Activated CD8-positive, alpha-beta memory T cell treated with anti-CD3 and anti-CD28 coated beads for 24 hours (primary cell): Measurements from ENCODE around the gene ZFAND3.

Source experiments
- DNase-seq: peaks from one replicate; pipeline ENCODE4 v3.0.0-alpha.2; 2020

Gene ZFAND3

DNA sequence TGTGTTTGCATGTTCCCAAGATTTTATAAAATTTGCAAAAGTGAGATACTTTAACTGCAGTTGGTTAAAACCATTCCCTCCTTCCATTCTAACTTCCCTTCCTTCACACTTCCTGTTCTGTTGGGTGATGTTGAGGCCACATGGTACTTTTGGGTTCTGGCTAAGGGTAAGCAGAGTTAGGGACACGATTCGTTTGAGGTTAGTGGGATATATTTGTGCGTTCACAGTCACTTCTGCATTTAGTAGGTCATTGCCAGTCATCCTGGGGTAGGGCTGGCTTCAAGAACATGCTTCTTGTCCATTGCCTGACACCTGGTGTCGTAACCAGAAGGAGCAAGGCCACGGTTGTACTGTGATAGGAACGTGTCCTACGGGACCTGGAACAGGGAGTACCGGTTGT, 340.1 kb downstream of the ZFAND3 start:
- no peak for DNase-seq

DNA sequence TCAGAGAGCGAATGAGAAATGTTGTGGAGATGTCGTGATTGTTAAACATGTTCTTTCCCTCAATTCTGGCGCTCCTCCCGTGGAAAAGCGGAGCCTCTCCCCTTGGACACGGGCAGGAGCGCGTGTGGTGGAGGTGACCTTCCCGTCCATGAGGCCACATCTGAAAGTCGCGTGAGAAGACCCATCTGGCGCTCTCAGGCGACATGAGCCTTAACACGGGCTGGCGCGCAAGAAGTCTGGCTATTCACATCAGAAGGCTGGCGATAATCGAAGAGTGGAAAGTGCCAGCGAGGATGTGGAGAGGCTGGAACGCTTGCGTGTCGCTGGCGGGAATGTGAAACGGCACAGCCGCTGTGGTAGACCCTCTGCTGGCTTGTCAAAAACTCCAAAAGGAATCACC, 341.3 kb downstream of the ZFAND3 start:
- no peak for DNase-seq

DNA sequence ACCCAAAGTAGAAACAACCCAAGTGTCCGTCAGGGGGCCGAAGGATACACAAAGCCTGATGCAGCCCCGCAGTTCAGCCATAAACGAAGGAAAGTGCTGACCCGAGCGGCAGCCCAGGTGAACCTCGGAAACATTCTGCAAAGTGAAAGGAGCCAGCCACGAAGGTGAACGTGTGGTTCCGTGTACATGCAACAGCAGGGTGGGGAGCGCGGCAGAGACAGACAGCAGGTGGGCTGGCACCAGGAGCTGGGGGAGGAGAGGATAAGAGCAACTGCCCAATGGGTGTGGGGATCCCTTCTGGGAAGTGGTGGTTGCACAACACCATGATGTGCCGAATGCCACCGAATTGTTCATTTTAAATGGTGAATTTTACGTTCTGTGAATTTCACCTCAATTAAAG, 341.8 kb downstream of the ZFAND3 start:
- no peak for DNase-seq

DNA sequence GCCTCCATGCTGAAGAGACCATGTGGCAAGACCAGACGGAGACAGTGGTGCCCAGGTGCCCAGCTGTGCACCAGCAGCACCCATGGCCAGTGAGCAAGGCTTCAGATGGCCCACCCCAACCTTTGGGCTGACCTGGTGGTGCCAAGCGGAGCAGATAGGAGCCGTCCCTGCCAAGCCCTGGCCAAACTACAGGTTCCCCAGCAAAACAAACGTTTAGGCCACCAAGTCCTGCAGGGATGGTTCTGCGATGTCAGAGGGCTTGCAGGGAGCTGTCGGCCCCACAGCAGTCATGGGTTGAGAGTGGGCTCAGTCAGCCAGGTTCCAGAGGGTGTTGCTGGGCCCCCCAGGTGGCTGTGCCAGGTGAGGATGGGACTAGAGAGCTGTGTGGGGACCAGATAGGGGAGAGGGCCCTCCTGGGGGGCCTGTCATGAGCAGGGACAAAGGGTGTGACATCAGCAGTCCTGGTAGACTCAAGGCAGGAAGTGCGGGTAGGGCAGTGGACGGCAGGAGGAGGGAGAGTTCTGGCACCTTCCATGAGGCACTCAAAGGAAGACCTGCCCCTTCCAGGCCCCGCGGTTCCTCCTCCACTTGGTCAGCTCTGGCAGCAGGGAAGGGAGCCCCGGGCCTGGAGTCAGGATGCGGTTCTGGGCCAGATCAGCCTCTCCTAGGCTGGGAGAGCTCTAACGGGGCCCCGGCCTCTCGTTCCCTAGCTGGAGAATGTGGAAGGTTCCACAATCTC, 342.4 kb downstream of the ZFAND3 start:
- no peak for DNase-seq

DNA sequence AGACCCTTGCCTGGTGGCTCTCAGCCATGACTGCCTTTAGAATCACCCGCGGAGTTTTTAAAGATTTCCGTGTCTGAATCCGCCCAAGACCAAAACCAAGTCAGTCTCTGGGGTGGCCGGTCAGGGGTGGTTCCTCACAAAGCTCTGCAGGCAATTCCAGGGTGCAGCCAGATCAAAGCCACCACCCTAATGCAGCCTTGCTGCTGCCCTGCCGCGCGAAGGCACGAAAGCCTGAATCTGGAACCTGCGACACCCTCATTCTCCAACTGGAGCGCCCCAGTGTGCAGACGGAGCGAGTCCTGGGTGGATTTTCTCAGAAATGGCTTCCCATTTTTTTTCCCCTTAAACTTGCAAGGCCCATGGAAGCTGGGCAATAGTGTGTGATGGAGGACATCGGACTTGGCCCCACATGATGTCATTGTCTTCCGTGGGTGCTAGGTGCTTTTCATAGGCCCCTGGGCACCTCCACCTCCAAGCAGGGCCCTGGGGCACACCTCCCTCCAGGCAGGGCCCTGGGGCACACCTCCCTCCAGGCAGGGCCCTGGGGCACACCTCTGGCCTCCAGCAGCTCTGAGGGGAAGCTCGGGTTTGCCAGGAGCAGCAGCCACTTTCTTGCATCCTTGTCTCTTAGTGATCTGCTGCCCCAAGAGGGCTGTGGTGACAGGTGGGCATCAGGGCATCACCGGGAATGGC, 343.1 kb downstream of the ZFAND3 start:
- no peak for DNase-seq

DNA sequence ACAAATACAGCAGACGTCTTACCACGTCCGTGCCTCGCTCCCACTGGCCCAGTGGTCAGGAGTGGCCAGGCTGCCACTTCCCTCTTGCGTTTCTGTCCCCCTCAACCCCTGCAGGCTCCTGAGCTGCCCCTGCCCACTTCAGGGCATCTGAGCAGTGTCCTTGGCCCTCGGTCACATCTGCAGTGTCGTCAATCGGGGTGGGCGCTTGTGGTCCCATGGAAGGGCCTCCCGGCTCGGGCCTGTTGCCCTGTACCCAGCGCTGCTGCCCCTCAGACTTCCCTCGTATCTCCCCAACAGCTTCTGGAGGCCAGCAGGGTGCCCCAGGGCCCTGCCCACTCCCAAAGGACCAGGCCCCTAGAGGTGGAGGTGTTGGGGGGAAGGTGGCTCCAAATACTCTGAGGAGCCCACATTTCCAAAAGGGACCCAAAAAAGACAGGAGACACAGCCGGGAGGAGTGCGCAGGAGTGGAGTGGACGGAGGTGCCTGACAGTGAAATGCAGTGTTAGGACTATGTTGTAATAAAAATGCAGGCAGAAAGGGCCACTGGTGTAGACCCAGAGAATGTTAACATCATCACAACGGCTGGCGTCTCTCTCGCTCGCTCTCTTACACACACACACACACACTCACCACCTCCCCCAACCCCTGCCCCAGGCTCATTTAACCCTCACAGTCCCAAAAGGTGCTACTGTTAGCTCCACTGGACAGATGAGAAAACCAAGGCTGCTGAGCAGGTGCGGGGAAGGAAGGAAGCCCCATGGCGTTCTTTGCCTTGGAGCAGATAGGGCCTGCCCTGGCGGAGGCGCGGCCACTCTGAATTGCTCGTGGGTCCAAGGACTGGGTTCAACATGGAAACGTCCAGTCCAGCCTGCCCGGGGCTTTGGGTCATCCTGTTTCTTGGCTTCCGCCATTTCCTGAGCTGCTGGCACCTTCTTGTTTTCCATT, 343.9 kb downstream of the ZFAND3 start:
- no peak for DNase-seq

DNA sequence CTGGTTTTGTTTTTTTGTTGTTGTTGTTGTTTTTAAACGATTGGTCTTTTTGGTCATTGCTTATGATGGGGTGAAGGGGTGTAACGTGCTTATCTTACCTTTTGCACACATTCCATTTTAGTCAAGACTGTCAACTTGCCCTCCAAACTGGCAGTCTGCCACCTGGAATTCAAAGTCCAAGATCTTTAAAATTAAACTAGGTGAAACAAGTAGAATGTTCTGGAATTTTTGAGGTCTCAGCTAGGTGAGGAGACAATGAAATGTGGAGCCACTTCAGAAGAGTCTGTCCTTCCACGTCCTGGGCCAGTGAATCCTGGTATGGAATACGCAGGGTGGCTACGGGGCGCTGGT, 344.6 kb downstream of the ZFAND3 start:
- no peak for DNase-seq

DNA sequence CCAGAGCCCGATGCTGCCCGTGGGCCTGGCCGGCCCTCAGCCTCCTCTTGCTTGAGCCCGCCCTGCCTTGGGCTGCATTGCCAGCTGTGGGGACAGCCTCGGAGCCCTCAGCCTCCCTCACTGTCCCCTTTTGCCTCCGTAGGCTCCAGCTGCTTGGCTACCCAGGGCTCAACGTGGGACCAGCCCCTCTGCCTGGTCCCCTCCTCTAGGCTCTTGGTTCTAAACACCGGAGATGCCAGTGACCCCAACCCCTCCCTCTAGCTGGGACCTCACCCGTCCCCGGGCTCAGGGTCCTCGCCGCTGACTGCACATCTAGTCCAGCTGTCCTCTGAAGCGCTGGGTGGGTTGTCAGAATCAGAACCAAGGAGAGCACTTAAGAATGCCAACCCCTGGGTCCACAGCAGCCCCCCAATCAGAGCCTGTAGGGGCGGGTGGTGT, 345.2 kb downstream of the ZFAND3 start:
- DNase-seq, result no peak

DNA sequence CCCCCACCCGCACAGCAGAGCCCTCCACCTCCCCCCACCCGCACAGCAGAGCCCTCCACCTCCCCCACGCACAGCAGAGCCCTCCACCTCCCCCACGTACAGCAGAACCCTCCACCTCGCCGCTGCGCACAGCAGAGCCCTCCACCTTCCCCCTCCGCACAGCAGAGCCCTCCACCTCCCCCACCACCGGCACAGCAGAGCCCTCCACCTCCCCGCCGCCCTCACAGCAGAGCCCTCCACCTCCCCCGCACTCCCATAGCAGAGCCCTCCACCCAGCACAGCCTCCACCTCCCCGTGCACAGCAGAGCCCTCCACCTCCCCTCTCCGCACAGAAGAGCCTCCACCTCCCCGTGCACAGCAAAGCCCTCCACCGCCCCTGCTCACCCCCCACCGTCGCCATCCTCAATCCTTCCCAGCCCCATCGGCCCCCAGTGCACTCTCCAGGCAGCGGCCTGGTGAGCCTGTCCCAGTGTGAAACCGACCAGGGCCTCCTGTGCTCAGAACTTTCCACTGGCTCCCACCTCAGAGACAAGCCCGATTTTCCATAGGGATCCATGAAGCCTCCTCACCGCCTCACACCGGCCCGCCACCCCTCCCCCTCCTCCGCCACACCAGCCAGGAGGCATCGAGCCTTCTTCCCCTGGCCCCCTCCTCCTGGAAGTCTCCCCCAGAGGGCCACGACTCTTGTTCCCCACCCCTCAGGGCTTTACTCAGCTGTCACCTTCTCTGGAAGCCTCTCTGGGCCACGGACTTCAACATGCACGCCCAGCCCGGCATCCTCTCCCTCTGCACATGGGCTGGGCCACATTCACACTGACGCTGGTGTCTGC, 347.1 kb downstream of the ZFAND3 start:
- no peak for DNase-seq

DNA sequence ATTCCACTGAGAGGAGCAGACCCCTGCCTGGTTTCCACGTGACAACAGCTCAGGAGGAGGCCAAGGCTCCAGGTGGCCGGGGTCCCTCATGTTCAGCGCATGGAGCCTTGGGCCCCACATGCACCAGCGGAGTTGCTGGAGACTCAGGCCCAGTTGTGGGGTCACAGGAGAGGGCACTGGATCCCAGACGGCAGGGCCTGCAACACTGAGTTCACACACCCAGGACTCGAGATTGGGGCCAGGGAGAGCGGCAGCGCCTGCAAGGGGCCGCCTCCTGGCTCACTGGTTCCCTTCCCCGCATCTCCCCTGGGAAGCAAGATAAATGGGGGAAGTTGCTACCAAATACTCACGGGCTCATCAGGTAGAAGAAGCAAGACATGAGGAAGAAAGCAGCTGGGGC, 348.1 kb downstream of the ZFAND3 start:
- DNase-seq, result no peak

DNA sequence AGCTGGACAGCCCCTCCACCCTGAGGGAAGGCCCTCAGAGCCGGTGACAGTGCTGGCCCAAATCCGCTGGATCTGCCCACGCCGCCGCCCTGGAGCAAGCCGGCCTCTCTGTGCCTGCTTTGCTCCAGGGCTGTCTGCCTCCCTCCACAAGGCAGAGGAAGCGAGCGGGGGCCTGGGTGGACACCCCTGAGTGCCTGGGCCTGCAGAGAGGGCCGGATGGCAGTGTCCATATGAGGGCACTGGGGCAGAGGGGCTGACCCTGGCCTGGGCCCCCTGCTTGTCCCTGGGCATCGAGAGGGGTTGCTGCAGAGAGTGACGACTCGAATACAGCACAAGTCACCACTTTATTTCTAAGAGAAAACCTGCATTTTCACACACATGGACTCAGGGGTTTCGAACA, 348.6 kb downstream of the ZFAND3 start:
- DNase-seq, result no peak

DNA sequence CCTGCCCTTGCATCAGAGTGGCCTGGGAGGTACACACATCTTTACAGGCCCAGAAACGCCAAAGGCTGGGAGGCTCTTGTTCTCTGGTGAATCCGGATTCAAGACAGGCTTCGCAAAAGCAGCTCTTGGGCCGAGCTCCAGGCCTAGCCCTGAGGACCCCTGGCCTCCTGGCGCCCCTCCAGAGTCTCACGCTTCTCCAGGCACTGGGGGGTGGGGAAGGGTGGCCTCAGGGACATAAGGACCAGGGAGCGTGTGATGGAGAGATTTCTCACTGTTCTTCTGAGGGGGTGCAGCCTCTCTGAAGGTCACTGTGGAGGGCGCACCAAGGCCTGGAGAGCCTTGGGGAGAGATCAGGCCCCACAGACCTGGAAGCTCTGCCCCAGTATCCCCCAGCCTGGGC, 349.2 kb downstream of the ZFAND3 start:
- no peak for DNase-seq

DNA sequence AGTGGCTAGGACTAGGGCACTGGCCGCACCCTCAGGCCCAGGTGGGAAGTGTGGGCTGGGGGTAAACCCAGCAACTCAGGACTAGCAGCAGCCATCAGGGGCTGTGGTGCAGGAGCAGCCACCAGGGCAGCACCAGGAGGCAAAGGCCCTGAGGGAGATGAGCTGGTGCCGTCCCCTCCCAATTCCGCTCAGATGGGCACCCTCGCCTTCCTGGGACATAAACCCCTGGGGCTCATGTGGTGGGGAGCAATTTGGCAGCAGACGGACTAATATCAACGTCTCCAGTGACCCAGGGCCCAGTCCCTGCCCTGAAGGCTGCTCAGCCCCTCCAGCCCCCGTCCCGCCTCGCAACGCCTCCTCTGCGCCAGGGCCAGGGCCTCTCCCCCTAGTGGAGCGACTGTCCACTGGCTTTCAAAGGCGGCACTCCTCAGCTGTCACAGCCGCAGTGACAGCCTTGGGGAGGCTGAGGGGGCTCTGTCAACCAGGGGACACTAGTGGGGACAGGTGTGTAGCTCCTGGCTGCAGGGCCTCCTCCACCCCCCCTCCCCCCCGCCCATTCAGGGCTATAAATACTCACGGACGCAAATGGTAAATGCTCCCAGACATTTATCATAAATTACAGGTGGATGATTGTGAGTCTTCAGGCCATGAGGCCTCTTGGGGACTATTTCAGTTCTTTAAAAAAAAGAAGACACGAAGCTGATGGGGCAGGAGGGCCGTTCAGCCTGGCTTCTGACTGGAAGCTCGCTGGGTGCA, 349.9 kb downstream of the ZFAND3 start:
- DNase-seq, result no peak

DNA sequence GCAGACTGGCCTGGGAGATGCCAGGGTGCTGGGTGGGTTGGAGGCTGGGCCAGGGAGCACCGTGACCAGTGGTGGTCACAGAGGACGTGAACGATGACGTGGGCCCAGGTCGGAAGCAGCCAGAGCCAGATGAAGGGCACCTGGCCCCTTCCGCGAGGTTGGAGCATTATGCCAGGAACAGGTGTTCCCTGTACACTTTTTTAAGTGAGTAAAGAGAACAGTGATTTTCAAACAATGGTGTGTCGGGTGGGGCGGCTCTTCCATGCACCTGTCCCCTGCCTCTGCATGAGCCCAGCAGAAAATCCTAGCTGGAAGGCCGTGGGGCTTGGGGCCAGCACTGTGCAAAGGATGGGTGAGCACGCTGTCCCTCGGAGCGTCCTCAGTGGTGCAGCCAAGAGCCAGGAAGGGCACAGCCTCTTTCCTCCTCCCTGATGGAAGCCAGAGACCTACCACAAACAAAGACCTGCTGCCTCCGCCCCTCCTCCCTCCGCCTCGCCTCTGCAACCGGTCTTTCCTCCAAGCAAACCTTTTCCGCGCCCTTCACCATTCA, 350.5 kb downstream of the ZFAND3 start:
- no peak for DNase-seq

DNA sequence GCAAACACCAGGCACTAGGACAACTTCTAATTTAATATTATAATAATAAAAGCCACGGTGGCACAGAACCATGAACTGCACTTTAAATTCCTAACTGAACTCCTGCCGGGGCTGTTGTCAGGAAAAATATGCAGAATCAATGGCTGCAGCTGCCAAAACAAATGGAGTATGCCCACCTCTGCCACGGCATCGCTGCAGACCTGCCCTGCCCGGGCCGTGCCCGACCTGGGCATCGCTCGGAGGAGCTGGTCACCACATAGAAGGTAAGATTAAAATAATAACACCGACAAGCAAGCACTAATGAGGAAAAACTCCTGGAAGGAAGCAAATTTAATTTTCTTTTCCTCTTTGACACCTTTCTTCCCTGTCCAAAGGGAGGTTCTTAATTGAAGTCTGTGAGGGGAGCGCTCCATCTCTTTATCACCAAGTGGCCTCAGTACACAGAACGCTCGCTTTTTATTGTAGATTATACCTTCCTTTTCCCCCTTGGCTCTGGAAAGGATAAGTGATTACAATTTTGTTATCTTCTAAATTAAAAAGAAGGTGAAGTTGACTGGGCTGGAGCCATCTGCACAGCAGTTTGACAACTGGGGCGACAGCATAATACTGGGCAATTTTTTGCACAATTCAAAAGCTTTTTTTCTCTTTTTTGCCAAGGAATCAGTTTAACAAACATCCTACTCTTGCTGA, 351.3 kb downstream of the ZFAND3 start:
- no peak for DNase-seq

DNA sequence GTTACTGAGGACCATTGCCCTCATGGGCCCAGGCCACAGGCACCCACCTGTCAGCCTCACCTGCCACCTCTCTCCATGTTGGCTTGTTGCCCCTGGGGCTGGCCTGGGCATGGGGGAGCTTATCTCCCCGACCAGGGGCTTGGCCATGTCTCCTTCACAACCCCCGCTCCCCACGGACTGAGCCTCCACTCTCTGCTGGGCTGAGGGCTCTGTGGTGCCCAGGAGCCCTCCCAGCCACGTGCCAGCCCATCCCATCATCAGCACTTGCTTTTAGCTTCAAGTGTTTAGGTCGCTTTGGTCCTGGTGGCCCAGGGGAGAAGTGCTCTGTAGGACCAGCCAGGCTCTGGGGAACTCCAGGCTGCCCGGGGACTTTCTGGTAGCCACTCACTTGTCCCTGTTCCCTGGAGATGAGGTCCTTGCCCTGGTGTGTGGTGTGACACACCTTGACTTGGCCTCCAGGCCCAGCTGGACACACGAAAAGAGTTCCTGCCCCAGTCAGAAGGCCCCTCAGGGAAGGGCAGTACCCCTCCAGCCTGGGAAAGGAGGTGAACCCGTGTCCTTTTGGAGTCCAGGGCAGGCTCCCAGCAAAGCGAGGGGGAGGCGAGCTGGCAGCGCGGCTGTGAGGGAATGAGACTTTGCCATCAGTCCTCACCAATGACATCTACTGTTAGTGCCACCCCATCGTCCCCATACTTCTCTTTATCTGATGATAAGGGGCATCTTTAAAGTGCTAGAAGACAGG, 352.6 kb downstream of the ZFAND3 start:
- DNase-seq, result no peak

DNA sequence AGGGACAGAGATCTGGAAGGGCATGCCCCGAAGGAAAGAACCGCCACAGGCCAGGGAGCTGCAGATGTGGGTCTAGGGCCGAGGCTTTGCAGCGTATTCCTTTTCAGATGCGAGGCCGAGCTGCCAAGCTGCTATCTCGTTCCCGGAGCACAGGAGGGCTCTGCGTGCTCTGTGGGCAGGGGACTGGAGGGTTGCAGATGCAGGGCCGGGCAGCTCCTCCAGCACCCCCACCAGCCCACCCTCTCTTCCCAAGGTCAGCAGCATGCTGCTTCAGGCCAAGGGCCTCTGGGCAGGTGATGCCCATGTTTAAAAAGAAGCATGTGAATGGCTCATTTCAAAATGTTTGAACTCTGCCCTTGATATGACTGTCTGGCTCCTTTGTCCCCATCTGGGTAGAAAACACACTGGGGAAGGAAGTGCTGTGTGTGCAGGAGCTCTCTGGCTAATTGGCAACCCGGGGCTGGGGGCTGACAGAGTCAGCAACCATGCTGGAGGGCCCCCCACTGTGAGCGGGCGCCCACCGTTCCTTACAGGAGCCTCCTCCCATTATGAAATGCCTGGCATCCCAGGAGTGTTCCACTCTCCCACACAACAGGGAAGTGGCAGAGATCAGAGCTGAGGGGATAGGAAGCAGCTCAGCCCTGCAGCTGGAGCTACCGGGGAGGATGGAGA, 353.3 kb downstream of the ZFAND3 start:
- no peak for DNase-seq

DNA sequence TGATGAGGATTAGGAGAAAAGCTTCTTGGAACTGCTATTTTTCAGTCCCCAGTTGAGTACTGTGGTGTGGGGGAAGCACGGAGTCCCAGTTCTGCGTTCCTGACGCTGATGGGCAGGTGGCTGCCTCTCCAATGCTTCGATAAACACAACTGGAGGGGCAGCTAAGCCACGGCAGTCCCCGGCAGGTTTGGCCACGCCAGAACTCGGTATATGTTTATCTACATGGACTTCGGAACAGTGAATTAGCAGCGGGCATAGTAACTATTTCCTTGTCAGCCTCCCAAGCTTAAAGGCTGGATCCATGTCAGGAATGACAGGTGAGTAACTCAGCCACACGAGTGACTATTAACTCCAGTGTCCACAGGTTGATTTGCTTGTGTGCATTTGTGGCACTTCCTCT, 354.4 kb downstream of the ZFAND3 start:
- DNase-seq, result no peak

DNA sequence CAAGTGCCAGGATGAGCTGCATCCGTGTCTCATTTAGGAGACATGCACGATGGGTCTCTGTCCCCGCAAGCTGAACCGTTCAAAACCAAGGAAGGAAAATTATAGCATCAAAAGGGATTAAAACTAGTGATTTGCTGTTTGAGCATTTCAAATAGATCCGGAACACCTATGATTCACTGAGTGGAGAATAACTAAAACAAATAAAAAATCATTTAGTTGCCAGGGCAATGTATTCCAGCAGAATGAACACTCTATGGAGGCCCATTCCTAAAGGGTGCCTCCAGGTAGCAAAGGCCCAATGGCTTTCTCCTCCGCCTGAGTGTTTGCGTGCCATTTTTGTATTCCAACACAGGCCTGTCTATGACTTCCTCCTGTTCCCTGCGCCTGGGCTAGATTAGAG, 354.8 kb downstream of the ZFAND3 start:
- no peak for DNase-seq
